ENCODE data around the gene GAB1.

The GAB1 gene

GRCh38 chr4:143335979-143336780 lies 496 bp upstream of the GAB1 start:
- Histone ChIP-seq H3K9ac (ENCODE audit: low read depth in 1 of 2, low read length in 2 of 2) (peak overlapping the region; percentile 67 to 91), H3K9me3 (ENCODE audit: control insufficient read depth in 1 of 2, low read length in 2 of 2) (no peaks in the 10 kb centered on the region), H3K27me3 (ENCODE audit: control insufficient read depth in 1 of 2, insufficient read depth in 2 of 2, low read length in 2 of 2) (no peaks in the 10 kb centered on the region), H3K27ac (ENCODE audit: low read depth, low read length) (peak overlapping the region; percentile 89), H3K36me3 (ENCODE audit: control insufficient read depth in 1 of 2, insufficient read depth in 2 of 2, low read length in 2 of 2) (no peaks in the 10 kb centered on the region), H3K4me1 (ENCODE audit: control insufficient read depth in 1 of 2, insufficient read depth in 2 of 2, low read length in 2 of 2) (peaks cover 8 to 20% of the 10 kb centered on the region in 2 donors), H3K4me3 (ENCODE audit: low read depth in 1 of 2, low read length in 2 of 2) (peak overlapping the region; percentile 90 to 95)

GRCh38 chr4:143337600-143338287 lies 1.1 kb downstream of the GAB1 start:
- H3K9me3 ChIP-seq (ENCODE audit: control insufficient read depth in 1 of 2, low read length in 2 of 2): no peaks in the 10 kb centered on the region
- peak overlapping the region; percentile 90 to 95 for H3K4me3 ChIP-seq (ENCODE audit: low read depth in 1 of 2, low read length in 2 of 2)
- H3K27me3 ChIP-seq (ENCODE audit: control insufficient read depth in 1 of 2, insufficient read depth in 2 of 2, low read length in 2 of 2): no peaks in the 10 kb centered on the region
- H3K4me1 ChIP-seq (ENCODE audit: control insufficient read depth in 1 of 2, insufficient read depth in 2 of 2, low read length in 2 of 2): peaks cover 16 to 26% of the 10 kb centered on the region in 2 donors
- H3K27ac ChIP-seq (ENCODE audit: low read depth, low read length): peak overlapping the region; percentile 87
- H3K36me3 ChIP-seq (ENCODE audit: control insufficient read depth in 1 of 2, insufficient read depth in 2 of 2, low read length in 2 of 2): no peaks in the 10 kb centered on the region
- peak overlapping the region; percentile 54 to 91 for H3K9ac ChIP-seq (ENCODE audit: low read depth in 1 of 2, low read length in 2 of 2)

GRCh38 chr4:143338313-143338712 lies 1.6 kb downstream of the GAB1 start:
- H3K9ac ChIP-seq (ENCODE audit: low read depth in 1 of 2, low read length in 2 of 2): peak overlapping the region; percentile 56 to 91
- H3K27ac ChIP-seq (ENCODE audit: low read depth, low read length): no peak overlapping the region
- H3K4me1 ChIP-seq (ENCODE audit: control insufficient read depth in 1 of 2, insufficient read depth in 2 of 2, low read length in 2 of 2): peaks cover 16 to 31% of the 10 kb centered on the region in 2 donors

GRCh38 chr4:143339497-143339896 lies 2.8 kb downstream of the GAB1 start:
- Histone ChIP-seq H3K27me3 (ENCODE audit: control insufficient read depth in 1 of 2, insufficient read depth in 2 of 2, low read length in 2 of 2) (no peaks in the 10 kb centered on the region), H3K9ac (ENCODE audit: low read depth in 1 of 2, low read length in 2 of 2) (peak overlapping the region in 1 of 2 donors; percentile 26), H3K4me1 (ENCODE audit: control insufficient read depth in 1 of 2, insufficient read depth in 2 of 2, low read length in 2 of 2) (peaks cover 16 to 42% of the 10 kb centered on the region in 2 donors), H3K27ac (ENCODE audit: low read depth, low read length) (no peak overlapping the region), H3K4me3 (ENCODE audit: low read depth in 1 of 2, low read length in 2 of 2) (peak overlapping the region; percentile 6 to 45), H3K36me3 (ENCODE audit: control insufficient read depth in 1 of 2, insufficient read depth in 2 of 2, low read length in 2 of 2) (no peaks in the 10 kb centered on the region), H3K9me3 (ENCODE audit: control insufficient read depth in 1 of 2, low read length in 2 of 2) (no peaks in the 10 kb centered on the region)

More at GRCh38 chr4:143338313-143338712, 1.6 kb downstream of the GAB1 start:
- Histone ChIP-seq H3K36me3 (ENCODE audit: control insufficient read depth in 1 of 2, insufficient read depth in 2 of 2, low read length in 2 of 2) (no peaks in the 10 kb centered on the region), H3K9me3 (ENCODE audit: control insufficient read depth in 1 of 2, low read length in 2 of 2) (no peaks in the 10 kb centered on the region), H3K4me3 (ENCODE audit: low read depth in 1 of 2, low read length in 2 of 2) (peak overlapping the region; percentile 90 to 95), H3K27me3 (ENCODE audit: control insufficient read depth in 1 of 2, insufficient read depth in 2 of 2, low read length in 2 of 2) (no peaks in the 10 kb centered on the region)

GRCh38 chr4:143341186-143341755 lies 4.6 kb downstream of the GAB1 start:
- Histone ChIP-seq H3K36me3 (ENCODE audit: control insufficient read depth in 1 of 2, insufficient read depth in 2 of 2, low read length in 2 of 2) (no peaks in the 10 kb centered on the region), H3K9me3 (ENCODE audit: control insufficient read depth in 1 of 2, low read length in 2 of 2) (no peaks in the 10 kb centered on the region), H3K9ac (ENCODE audit: low read depth in 1 of 2, low read length in 2 of 2) (no peak overlapping the region), H3K27ac (ENCODE audit: low read depth, low read length) (no peak overlapping the region), H3K4me1 (ENCODE audit: control insufficient read depth in 1 of 2, insufficient read depth in 2 of 2, low read length in 2 of 2) (peaks cover 16 to 55% of the 10 kb centered on the region in 2 donors), H3K27me3 (ENCODE audit: control insufficient read depth in 1 of 2, insufficient read depth in 2 of 2, low read length in 2 of 2) (no peaks in the 10 kb centered on the region), H3K4me3 (ENCODE audit: low read depth in 1 of 2, low read length in 2 of 2) (no peak overlapping the region)

- peaks cover 11 to 56% of the 10 kb centered on the region in 2 donors for H3K4me1 ChIP-seq (ENCODE audit: control insufficient read depth in 1 of 2, insufficient read depth in 2 of 2, low read length in 2 of 2)
- no peaks in the 10 kb centered on the region for H3K9me3 ChIP-seq (ENCODE audit: control insufficient read depth in 1 of 2, low read length in 2 of 2)
- no peak overlapping the region for H3K27ac ChIP-seq (ENCODE audit: low read depth, low read length)
- no peaks in the 10 kb centered on the region for H3K36me3 ChIP-seq (ENCODE audit: control insufficient read depth in 1 of 2, insufficient read depth in 2 of 2, low read length in 2 of 2)
- H3K4me3 ChIP-seq (ENCODE audit: low read depth in 1 of 2, low read length in 2 of 2): no peak overlapping the region
- H3K9ac ChIP-seq (ENCODE audit: low read depth in 1 of 2, low read length in 2 of 2): no peak overlapping the region
- H3K27me3 ChIP-seq (ENCODE audit: control insufficient read depth in 1 of 2, insufficient read depth in 2 of 2, low read length in 2 of 2): no peaks in the 10 kb centered on the region
Measured at GRCh38 chr4:143343276-143343831, 6.7 kb downstream of the GAB1 start.

GRCh38 chr4:143344041-143344440 lies 7.4 kb downstream of the GAB1 start:
- no peak overlapping the region for H3K27ac ChIP-seq (ENCODE audit: low read depth, low read length)
- H3K27me3 ChIP-seq (ENCODE audit: control insufficient read depth in 1 of 2, insufficient read depth in 2 of 2, low read length in 2 of 2): no peaks in the 10 kb centered on the region
- no peaks in the 10 kb centered on the region for H3K36me3 ChIP-seq (ENCODE audit: control insufficient read depth in 1 of 2, insufficient read depth in 2 of 2, low read length in 2 of 2)
- no peak overlapping the region for H3K9ac ChIP-seq (ENCODE audit: low read depth in 1 of 2, low read length in 2 of 2)
- H3K4me1 ChIP-seq (ENCODE audit: control insufficient read depth in 1 of 2, insufficient read depth in 2 of 2, low read length in 2 of 2): peaks cover 8 to 49% of the 10 kb centered on the region in 2 donors
- no peaks in the 10 kb centered on the region for H3K9me3 ChIP-seq (ENCODE audit: control insufficient read depth in 1 of 2, low read length in 2 of 2)
- no peak overlapping the region for H3K4me3 ChIP-seq (ENCODE audit: low read depth in 1 of 2, low read length in 2 of 2)

- H3K4me3 ChIP-seq (ENCODE audit: low read depth in 1 of 2, low read length in 2 of 2): no peak overlapping the region
- H3K36me3 ChIP-seq (ENCODE audit: control insufficient read depth in 1 of 2, insufficient read depth in 2 of 2, low read length in 2 of 2): no peaks in the 10 kb centered on the region
- H3K9ac ChIP-seq (ENCODE audit: low read depth in 1 of 2, low read length in 2 of 2): no peak overlapping the region
- H3K4me1 ChIP-seq (ENCODE audit: control insufficient read depth in 1 of 2, insufficient read depth in 2 of 2, low read length in 2 of 2): peaks cover 8 to 43% of the 10 kb centered on the region in 2 donors
- H3K27me3 ChIP-seq (ENCODE audit: control insufficient read depth in 1 of 2, insufficient read depth in 2 of 2, low read length in 2 of 2): no peaks in the 10 kb centered on the region
- no peaks in the 10 kb centered on the region for H3K9me3 ChIP-seq (ENCODE audit: control insufficient read depth in 1 of 2, low read length in 2 of 2)
- no peak overlapping the region for H3K27ac ChIP-seq (ENCODE audit: low read depth, low read length)
Measured at GRCh38 chr4:143344774-143345173, 8.1 kb downstream of the GAB1 start.

GRCh38 chr4:143345356-143345755 lies 8.7 kb downstream of the GAB1 start:
- Histone ChIP-seq H3K27me3 (ENCODE audit: control insufficient read depth in 1 of 2, insufficient read depth in 2 of 2, low read length in 2 of 2) (no peaks in the 10 kb centered on the region), H3K9ac (ENCODE audit: low read depth in 1 of 2, low read length in 2 of 2) (no peak overlapping the region), H3K36me3 (ENCODE audit: control insufficient read depth in 1 of 2, insufficient read depth in 2 of 2, low read length in 2 of 2) (no peaks in the 10 kb centered on the region), H3K9me3 (ENCODE audit: control insufficient read depth in 1 of 2, low read length in 2 of 2) (no peaks in the 10 kb centered on the region), H3K27ac (ENCODE audit: low read depth, low read length) (no peak overlapping the region), H3K4me3 (ENCODE audit: low read depth in 1 of 2, low read length in 2 of 2) (no peak overlapping the region), H3K4me1 (ENCODE audit: control insufficient read depth in 1 of 2, insufficient read depth in 2 of 2, low read length in 2 of 2) (peaks cover 8 to 39% of the 10 kb centered on the region in 2 donors)

- H3K27ac ChIP-seq (ENCODE audit: low read depth, low read length): no peak overlapping the region
- no peaks in the 10 kb centered on the region for H3K36me3 ChIP-seq (ENCODE audit: control insufficient read depth in 1 of 2, insufficient read depth in 2 of 2, low read length in 2 of 2)
- H3K9me3 ChIP-seq (ENCODE audit: control insufficient read depth in 1 of 2, low read length in 2 of 2): no peaks in the 10 kb centered on the region
- no peaks in the 10 kb centered on the region for H3K27me3 ChIP-seq (ENCODE audit: control insufficient read depth in 1 of 2, insufficient read depth in 2 of 2, low read length in 2 of 2)
- H3K4me3 ChIP-seq (ENCODE audit: low read depth in 1 of 2, low read length in 2 of 2): no peak overlapping the region
- peaks cover 9 to 37% of the 10 kb centered on the region in 2 donors for H3K4me1 ChIP-seq (ENCODE audit: control insufficient read depth in 1 of 2, insufficient read depth in 2 of 2, low read length in 2 of 2)
- H3K9ac ChIP-seq (ENCODE audit: low read depth in 1 of 2, low read length in 2 of 2): no peak overlapping the region
Measured at GRCh38 chr4:143346206-143346605, 9.5 kb downstream of the GAB1 start.
